HG03025 (cell line): ENCODE results near the gene PHACTR1.

ENCODE experiments used
- ATAC-seq: cut with Tn5 transposase; IDR thresholded peaks from one replicate; pipeline ENCODE4 v1.9.1; 2021; ENCODE audit warnings: mild to moderate bottlenecking, moderate library complexity; ENCODE audit not compliant: unreplicated experiment, low FRiP score

Gene PHACTR1

GRCh38 chr6:13053006-13053461 lies 336.5 kb downstream of the PHACTR1 start:
- no peak for ATAC-seq

DNA sequence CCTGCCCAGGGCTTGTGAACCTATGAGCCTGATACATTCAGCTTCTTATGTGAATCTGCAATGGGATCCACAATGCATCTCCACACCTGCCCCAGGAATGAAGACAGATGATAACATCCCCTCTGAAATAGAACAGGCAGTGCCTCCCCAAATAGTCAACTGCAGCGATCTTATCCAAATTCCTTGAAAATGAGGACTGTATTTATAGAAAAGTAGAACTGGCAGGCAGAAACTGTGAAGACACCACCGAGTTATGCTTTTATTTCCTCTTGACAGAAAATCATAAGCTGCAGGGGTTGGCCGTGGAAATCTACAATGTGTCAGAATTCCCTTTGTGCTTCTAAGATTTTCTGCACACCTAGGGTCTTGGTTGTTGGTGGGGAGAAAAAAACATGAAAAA lies 341.5 kb downstream of the PHACTR1 start:
- no peak for ATAC-seq

DNA sequence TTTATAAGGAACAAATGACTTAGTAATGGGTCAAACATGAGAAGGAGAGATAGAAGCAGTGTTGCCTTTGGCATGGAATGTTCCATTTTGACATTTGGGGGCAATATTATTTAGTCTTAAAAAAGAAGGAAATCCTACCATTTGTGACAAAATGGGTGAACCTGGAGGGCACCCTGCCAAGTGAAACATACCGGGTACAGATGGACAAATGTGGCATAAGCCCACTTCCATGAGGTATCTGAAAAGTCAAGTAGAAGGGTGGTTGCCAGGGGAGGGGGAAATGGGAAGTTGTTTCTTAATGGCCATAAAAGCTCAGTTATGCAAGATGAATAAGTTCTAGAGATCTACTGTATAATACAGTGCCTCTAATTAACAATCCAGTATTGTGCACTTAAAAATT lies 342.5 kb downstream of the PHACTR1 start:
- no peak for ATAC-seq

DNA sequence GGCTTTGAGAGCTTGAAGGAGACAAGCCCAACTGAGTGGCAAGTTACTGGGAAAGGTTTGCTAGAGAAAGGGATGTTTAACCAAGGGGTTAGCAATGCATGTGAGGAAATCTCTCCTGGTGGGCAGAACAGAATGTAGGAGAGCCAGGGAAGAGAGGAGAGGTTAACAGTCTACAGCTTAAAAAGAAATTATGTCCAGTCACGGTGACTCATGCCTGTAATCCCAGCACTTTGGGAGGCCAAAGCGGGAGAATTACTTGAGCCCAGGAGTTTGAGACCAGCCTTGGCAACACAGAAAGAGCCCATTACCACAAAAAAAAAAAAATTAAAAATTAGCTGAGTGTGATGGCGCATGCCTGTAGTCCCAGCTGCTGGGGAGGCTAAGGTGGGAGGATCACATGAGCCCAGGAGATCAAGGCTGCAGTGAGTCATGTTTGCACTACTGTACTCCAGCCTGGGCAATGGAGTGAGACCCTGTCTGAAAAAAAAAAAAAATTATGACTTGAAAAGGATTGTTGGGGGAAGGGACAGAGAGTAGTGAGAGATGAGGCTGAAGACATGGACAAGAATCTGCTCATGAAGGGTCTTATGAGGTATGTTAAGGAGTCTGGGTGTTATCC lies 346.8 kb downstream of the PHACTR1 start:
- no peak for ATAC-seq

DNA sequence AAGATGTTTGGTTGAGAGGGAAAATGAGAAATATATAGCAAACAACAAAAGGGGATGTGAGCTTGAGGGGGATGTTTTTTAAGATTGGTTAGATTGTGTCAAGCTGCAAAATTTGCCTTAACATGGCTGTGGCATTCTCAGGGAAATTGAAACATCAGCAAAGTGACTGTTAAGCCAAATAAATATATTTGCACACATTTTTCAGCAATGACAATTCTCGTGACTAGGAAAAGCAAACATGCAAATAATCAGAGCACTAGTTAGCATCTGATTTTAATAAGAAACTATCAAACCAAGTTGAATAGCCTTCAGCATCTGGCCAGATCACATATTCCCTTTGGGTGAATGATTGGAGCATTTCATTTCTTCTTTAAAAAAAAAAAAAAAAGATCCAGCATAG lies 349.0 kb downstream of the PHACTR1 start:
- no peak for ATAC-seq

GRCh38 chr6:13066050-13066449 lies 349.5 kb downstream of the PHACTR1 start:
- ATAC-seq, result no peak

DNA sequence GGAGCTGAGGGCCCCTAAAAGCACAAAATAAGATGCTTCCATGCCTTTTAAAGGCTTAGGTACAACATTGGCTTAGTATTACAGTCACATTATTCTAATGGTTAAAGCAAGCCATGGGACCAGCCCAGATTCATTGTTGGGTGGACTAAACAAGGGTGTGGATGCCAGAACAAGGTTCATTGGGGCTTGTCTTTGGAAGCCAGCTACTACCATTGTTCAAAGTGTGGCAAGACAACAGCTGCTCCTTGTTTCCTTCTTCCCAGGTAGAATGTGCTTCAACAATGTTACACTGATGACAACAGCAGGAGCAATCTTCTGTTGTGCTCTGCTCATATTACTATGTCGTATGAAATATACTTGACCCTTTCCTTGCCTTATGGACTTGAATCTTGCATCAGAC lies 350.3 kb downstream of the PHACTR1 start:
- ATAC-seq, result no peak

- no peak for ATAC-seq
These were observed 352.1 kb downstream of the PHACTR1 start for GRCh38 chr6:13068586-13069210.

GRCh38 chr6:13071550-13072345 lies 355.2 kb downstream of the PHACTR1 start:
- ATAC-seq, result no peak

DNA sequence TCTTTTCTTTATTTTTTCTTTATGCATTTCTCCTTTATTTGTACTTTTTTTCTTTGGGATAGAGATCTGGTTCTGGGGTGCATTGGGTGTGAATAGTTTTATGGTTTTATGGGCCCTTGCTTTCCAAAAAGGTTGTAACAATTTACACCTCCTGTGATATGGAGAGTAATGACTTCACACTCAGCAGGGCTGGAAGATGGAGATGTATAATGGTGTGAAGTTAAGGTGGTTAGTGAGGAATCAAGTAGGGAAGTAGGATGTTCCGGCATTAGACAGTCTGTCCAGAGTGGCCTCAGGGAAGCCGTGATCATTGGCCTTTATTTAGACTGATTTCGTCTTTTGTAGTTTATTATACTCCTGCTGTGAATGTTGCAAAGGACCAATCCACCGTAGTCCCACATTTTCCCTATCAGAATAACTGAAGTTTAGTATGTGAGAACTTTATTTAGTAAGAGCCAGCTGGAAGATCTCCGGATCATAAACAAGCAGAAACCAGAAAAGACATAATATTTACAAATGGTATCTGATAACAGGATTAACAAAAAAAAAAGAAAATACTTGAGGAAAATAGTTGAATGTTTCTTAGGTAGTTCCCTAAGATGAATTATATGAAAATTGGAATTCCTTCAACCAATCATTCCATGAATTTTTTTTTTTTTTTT lies 356.2 kb downstream of the PHACTR1 start:
- no peak for ATAC-seq

GRCh38 chr6:13074415-13075140 lies 358.0 kb downstream of the PHACTR1 start:
- no peak for ATAC-seq

DNA sequence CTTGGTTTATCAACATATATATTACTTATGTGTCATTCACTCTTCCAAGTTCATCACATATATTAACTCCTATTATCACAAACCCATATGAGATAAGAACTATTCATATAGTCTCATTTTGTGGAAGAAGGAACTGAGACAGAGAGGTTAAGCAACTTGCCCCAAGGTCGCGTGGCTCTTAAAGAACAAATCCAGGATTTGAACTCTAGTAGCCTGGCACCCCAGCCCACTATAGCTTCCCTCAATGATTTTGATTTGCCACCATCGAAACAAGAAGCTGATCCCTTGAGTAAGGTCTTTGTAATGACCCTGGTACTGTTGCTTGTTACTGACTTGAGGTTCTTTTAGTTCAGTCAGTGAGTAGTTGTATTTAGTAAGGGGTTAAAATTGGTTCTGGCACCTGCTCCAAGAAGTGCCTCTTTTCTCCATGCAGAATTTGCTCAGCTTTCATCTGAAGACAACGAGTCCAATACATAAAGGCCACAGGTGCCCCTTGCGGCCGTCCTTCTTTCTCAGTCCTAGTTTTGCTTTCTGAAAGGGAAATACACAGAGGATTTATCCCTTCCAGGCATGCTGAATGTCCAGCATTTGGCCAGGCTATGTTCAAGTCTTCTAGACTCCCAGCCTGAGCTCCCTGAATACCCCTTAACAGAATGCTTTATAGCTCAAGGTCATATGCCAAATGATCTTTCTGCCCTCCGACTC lies 358.7 kb downstream of the PHACTR1 start:
- no peak for ATAC-seq

DNA sequence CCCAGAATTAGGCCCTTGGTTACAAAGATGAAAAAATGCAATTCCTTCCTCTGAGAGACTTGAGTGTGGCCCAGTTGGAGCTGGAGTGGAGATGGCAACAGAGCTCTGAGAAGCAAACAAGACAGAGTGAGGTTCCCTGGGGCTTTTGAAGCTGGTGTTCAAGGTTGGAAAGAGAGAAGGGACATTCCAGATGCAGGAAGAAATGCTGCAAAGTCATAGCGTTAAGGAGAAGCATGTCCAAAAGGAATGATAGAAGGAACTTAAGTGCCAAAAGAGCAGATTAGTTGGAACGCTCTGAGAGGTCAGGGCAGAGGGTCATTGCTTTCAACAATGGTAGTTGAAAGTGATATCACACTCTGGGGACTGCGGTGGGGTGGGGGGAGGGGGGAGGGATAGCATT lies 360.0 kb downstream of the PHACTR1 start:
- no peak for ATAC-seq

- no peak for ATAC-seq
These were observed 360.6 kb downstream of the PHACTR1 start for GRCh38 chr6:13077117-13077516.

GRCh38 chr6:13079096-13079723 lies 362.6 kb downstream of the PHACTR1 start:
- ATAC-seq, result no peak

GRCh38 chr6:13080462-13081188 lies 364.1 kb downstream of the PHACTR1 start:
- ATAC-seq, result no peak

DNA sequence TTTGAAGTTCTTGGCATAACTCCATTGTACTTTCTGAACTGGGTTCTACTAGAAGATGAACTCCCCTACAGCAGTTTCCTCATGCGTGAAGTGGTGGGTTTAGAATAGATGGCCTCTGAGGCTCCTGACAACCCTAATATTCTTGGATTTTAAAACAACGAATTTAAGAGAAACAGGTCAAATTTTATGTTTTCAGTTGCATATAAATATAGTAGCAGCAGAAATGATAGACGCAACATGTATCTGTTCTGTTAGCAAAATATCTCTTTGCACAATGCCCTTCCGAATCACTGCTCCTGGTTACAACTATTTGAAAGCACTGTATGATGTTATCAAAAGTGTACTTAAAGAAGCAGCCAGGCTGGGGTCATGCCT lies 364.6 kb downstream of the PHACTR1 start:
- no peak for ATAC-seq

GRCh38 chr6:13089296-13089994 lies 372.9 kb downstream of the PHACTR1 start:
- ATAC-seq, result no peak
